ENCODE measurements around the gene TENM4.
"Not testable (repeated sequence)": the region's sequence is repeated elsewhere in the genome, so short reads cannot be mapped to it uniquely, and the experiment has no call there.

The TENM4 gene

GRCh38 chr11:78647266-78647915 is 793.4 kb downstream of the TENM4 start:
- no peaks in the 10 kb centered on the region for H3K36me3 ChIP-seq (ENCODE audit: control insufficient read depth, insufficient read depth, low read length)
- H3K4me3 ChIP-seq (ENCODE audit: insufficient read depth, low read depth, low read length), result no peak overlapping the region
- H3K27ac ChIP-seq (ENCODE audit: insufficient read depth, low read depth, low read length, poor library complexity, severe bottlenecking), result no peak overlapping the region
- no peaks in the 10 kb centered on the region for H3K9me3 ChIP-seq (ENCODE audit: control insufficient read depth, low read length)
- 88 to 90% methylated on average over 6 of the region's 6 CpGs for WGBS, 2 experiments
- H3K27me3 ChIP-seq (ENCODE audit: control insufficient read depth, insufficient read depth, low read length, poor library complexity, severe bottlenecking), result peaks cover 3% of the 10 kb centered on the region
- no peaks in the 10 kb centered on the region for H3K4me1 ChIP-seq (ENCODE audit: control insufficient read depth, insufficient read depth, low read length)

GRCh38 chr11:78646564-78647185 is 794.2 kb downstream of the TENM4 start:
- Histone ChIP-seq H3K9me3 (ENCODE audit: control insufficient read depth, low read length) (no peaks in the 10 kb centered on the region), H3K36me3 (ENCODE audit: control insufficient read depth, insufficient read depth, low read length) (no peaks in the 10 kb centered on the region), H3K27ac (ENCODE audit: insufficient read depth, low read depth, low read length, poor library complexity, severe bottlenecking) (no peak overlapping the region), H3K4me3 (ENCODE audit: insufficient read depth, low read depth, low read length) (no peak overlapping the region), H3K27me3 (ENCODE audit: control insufficient read depth, insufficient read depth, low read length, poor library complexity, severe bottlenecking) (peaks cover 3% of the 10 kb centered on the region), H3K4me1 (ENCODE audit: control insufficient read depth, insufficient read depth, low read length) (no peaks in the 10 kb centered on the region)
- 25 to 29% methylated on average over 7 of the region's 7 CpGs for WGBS, 2 experiments

GRCh38 chr11:78645226-78646202 is 795.3 kb downstream of the TENM4 start:
- no peaks in the 10 kb centered on the region for H3K9me3 ChIP-seq (ENCODE audit: control insufficient read depth, low read length)
- no peaks in the 10 kb centered on the region for H3K4me1 ChIP-seq (ENCODE audit: control insufficient read depth, insufficient read depth, low read length)
- H3K27ac ChIP-seq (ENCODE audit: insufficient read depth, low read depth, low read length, poor library complexity, severe bottlenecking), result no peak overlapping the region
- peaks cover 3% of the 10 kb centered on the region for H3K27me3 ChIP-seq (ENCODE audit: control insufficient read depth, insufficient read depth, low read length, poor library complexity, severe bottlenecking)
- H3K36me3 ChIP-seq (ENCODE audit: control insufficient read depth, insufficient read depth, low read length), result no peaks in the 10 kb centered on the region
- H3K4me3 ChIP-seq (ENCODE audit: insufficient read depth, low read depth, low read length), result no peak overlapping the region
- 55 to 58% methylated on average over 5 of the region's 5 CpGs for WGBS, 2 experiments

GRCh38 chr11:78643676-78644056 is 797.2 kb downstream of the TENM4 start:
- H3K36me3 ChIP-seq (ENCODE audit: control insufficient read depth, insufficient read depth, low read length), result no peaks in the 10 kb centered on the region
- no peak overlapping the region for H3K4me3 ChIP-seq (ENCODE audit: insufficient read depth, low read depth, low read length)
- H3K9me3 ChIP-seq (ENCODE audit: control insufficient read depth, low read length), result no peaks in the 10 kb centered on the region
- H3K27me3 ChIP-seq (ENCODE audit: control insufficient read depth, insufficient read depth, low read length, poor library complexity, severe bottlenecking), result peaks cover 3% of the 10 kb centered on the region
- no peak overlapping the region for H3K27ac ChIP-seq (ENCODE audit: insufficient read depth, low read depth, low read length, poor library complexity, severe bottlenecking)
- H3K4me1 ChIP-seq (ENCODE audit: control insufficient read depth, insufficient read depth, low read length), result no peaks in the 10 kb centered on the region

- no peak overlapping the region for H3K4me3 ChIP-seq (ENCODE audit: insufficient read depth, low read depth, low read length)
- 90% methylated on average over 5 of the region's 5 CpGs for WGBS, 2 experiments
- no peaks in the 10 kb centered on the region for H3K4me1 ChIP-seq (ENCODE audit: control insufficient read depth, insufficient read depth, low read length)
- H3K36me3 ChIP-seq (ENCODE audit: control insufficient read depth, insufficient read depth, low read length), result no peaks in the 10 kb centered on the region
- no peaks in the 10 kb centered on the region for H3K9me3 ChIP-seq (ENCODE audit: control insufficient read depth, low read length)
- peaks cover 3% of the 10 kb centered on the region for H3K27me3 ChIP-seq (ENCODE audit: control insufficient read depth, insufficient read depth, low read length, poor library complexity, severe bottlenecking)
- H3K27ac ChIP-seq (ENCODE audit: insufficient read depth, low read depth, low read length, poor library complexity, severe bottlenecking), result no peak overlapping the region
Measured at GRCh38 chr11:78642979-78643675, 797.7 kb downstream of the TENM4 start.

GRCh38 chr11:78641541-78641940 is 799.3 kb downstream of the TENM4 start:
- Histone ChIP-seq H3K9me3 (ENCODE audit: control insufficient read depth, low read length) (no peaks in the 10 kb centered on the region), H3K4me3 (ENCODE audit: insufficient read depth, low read depth, low read length) (no peak overlapping the region), H3K27ac (ENCODE audit: insufficient read depth, low read depth, low read length, poor library complexity, severe bottlenecking) (no peak overlapping the region), H3K27me3 (ENCODE audit: control insufficient read depth, insufficient read depth, low read length, poor library complexity, severe bottlenecking) (peaks cover 3% of the 10 kb centered on the region), H3K36me3 (ENCODE audit: control insufficient read depth, insufficient read depth, low read length) (no peaks in the 10 kb centered on the region), H3K4me1 (ENCODE audit: control insufficient read depth, insufficient read depth, low read length) (no peaks in the 10 kb centered on the region)
- 73 to 100% methylated on average over 1 of the region's 1 CpG for WGBS, 2 experiments

- no peaks in the 10 kb centered on the region for H3K9me3 ChIP-seq (ENCODE audit: control insufficient read depth, low read length)
- no peak overlapping the region for H3K27ac ChIP-seq (ENCODE audit: insufficient read depth, low read depth, low read length, poor library complexity, severe bottlenecking)
- 95 to 96% methylated on average over 26 of the region's 26 CpGs for WGBS, 2 experiments
- no peaks in the 10 kb centered on the region for H3K4me1 ChIP-seq (ENCODE audit: control insufficient read depth, insufficient read depth, low read length)
- H3K27me3 ChIP-seq (ENCODE audit: control insufficient read depth, insufficient read depth, low read length, poor library complexity, severe bottlenecking), result peaks cover 3% of the 10 kb centered on the region
- H3K4me3 ChIP-seq (ENCODE audit: insufficient read depth, low read depth, low read length), result no peak overlapping the region
- no peaks in the 10 kb centered on the region for H3K36me3 ChIP-seq (ENCODE audit: control insufficient read depth, insufficient read depth, low read length)
Measured at GRCh38 chr11:78638704-78639380, 802.0 kb downstream of the TENM4 start.

GRCh38 chr11:78637527-78637926 is 803.3 kb downstream of the TENM4 start:
- not testable (repeated sequence) for H3K27me3 ChIP-seq (ENCODE audit: control insufficient read depth, insufficient read depth, low read length, poor library complexity, severe bottlenecking); H3K9me3 ChIP-seq (ENCODE audit: control insufficient read depth, low read length); H3K4me3 ChIP-seq (ENCODE audit: insufficient read depth, low read depth, low read length); H3K27ac ChIP-seq (ENCODE audit: insufficient read depth, low read depth, low read length, poor library complexity, severe bottlenecking); H3K36me3 ChIP-seq (ENCODE audit: control insufficient read depth, insufficient read depth, low read length); H3K4me1 ChIP-seq (ENCODE audit: control insufficient read depth, insufficient read depth, low read length)
- WGBS, 2 experiments, result 78 to 97% methylated on average over 5 of the region's 5 CpGs

GRCh38 chr11:78635814-78636506 is 804.9 kb downstream of the TENM4 start:
- Histone ChIP-seq H3K4me3 (ENCODE audit: insufficient read depth, low read depth, low read length) (no peak overlapping the region), H3K4me1 (ENCODE audit: control insufficient read depth, insufficient read depth, low read length) (no peaks in the 10 kb centered on the region), H3K27me3 (ENCODE audit: control insufficient read depth, insufficient read depth, low read length, poor library complexity, severe bottlenecking) (no peaks in the 10 kb centered on the region), H3K27ac (ENCODE audit: insufficient read depth, low read depth, low read length, poor library complexity, severe bottlenecking) (no peak overlapping the region), H3K36me3 (ENCODE audit: control insufficient read depth, insufficient read depth, low read length) (no peaks in the 10 kb centered on the region), H3K9me3 (ENCODE audit: control insufficient read depth, low read length) (no peaks in the 10 kb centered on the region)
- 86 to 100% methylated on average over 1 of the region's 1 CpG for WGBS, 2 experiments

Measured in ectodermal cell (in vitro differentiated cells).